Measurements from ENCODE around the gene MAP3K10. TPM values are rescaled to one million over a fixed set of nuclear protein-coding genes. Genes with fewer than 3 reads are reported as not detected.
A peak's percentile ranks its signal among the peaks of the same experiment; 100 is the strongest.
"Not testable (repeated sequence)": the region's sequence is repeated elsewhere in the genome, so short reads cannot be mapped to it uniquely, and the experiment has no call there.

Gene MAP3K10
- total RNA-seq, 1 donor from 2014 or later: 4.5 TPM

DNA sequence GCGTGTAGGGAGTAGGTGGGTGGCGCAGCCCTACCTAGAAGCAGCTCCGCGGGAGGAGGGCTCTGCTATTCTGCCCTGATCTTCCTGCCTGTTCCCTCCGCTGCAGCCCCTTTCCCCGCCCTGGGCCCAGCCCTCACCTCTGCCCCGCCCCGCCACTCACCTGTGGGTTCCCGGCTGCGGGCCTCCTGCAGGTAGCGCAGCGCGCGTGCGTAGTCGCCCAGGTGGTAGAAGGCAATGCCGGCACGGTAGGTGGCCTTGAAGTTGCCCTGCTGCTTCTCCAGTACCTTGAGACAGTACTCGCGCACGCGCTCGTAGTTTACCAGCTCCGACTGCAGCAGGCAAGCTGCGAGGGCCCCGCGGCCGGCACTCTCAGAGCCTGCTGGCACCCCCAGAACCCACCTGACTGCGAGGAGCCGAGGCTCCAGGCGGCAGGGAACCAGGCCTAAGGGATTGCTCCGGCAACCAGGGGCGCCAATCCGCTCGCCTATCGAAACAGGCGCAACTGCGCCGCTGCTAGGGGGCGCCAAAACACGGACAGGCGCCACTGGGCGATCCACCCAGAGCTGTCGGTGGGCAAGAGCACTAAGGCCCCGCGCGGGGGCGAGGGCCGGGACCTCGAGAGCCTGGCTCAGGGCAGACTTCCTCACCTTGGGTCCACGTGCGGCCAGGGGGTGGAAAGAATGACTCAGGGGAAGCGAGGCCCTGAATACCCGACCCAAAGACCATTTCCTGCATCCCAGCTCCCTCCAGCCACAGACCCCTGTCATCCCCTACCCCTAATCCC, 26.0 kb downstream of the MAP3K10 start:
- no peak for DNase-seq

- DNase-seq: no peak
Observed at GRCh38 chr19:40217934-40218890, 27.0 kb downstream of the MAP3K10 start, which contains the start of gene TTC9B. Gene TTC9B, minus strand, starts transcription at chr19:40218384. Its CDS starts 3 bp downstream, at chr19:40218381.

DNA sequence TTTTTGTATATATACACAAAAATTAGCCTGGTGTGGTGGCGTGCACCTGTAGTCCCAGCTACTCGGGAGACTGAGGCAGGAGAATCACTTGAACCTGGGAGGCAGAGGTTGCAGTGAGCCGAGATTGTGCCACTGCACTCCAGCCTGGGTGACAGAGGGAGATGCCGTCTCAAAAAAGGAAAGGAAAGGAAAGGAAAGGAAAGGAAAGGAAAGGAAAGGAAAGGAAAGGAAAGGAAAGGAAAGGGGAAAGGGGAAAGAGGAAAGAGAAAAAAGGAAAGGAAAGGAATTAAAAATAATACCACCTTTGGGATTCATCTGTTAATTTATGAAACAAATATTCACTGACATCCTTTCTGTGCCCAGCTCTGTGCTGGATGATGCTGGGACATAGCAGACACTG, 27.8 kb downstream of the MAP3K10 start:
- DNase-seq: not testable (repeated sequence)

DNA sequence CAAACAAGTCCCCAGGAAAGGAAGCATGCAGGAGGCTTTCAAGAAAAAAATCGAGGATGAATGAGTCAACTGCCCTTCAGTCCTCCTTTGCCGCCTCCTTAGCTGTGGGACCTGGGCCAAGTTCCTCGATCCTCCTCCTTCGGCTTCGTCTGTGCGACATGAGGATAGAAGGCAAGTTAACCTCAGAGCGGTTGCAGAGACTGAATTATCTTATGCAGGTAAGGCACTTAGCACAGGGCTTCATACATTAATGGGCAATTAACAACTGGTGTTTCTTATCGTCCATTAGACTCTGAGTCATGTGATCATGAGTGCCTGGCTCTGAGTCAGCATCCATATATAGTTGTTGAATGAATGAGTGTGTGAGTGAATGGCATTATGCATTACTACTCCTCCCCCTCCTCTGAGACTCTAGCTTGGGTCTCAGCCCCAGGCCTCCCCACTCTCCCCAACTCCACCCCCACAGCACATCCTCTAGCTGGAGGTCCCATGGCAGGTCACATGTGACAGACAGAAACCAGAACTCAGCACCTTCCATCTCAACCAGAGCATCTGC, 28.6 kb downstream of the MAP3K10 start:
- no peak for DNase-seq

DNA sequence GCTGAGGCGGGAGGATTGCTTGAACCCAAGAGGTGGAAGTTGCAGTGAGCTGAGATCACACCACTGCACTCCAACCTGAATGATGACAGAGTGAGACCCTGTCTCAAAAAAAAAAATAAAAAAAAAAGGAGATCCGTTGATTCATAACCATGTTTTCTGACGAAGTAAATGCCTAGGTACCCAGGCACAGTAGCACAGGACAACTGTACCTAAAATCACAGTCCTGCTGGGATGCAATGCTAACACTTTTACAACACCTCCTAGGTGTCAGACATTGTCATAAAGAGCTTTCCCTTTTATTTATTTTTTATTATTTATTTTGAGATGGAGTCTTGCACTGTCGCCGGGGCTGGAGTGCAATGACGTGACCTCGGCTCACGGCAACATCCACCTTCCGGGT, 29.4 kb downstream of the MAP3K10 start:
- DNase-seq: no peak

GRCh38 chr19:40221858-40222619, 30.8 kb downstream of the MAP3K10 start:
- DNase-seq: peak; percentile 84

GRCh38 chr19:40223135-40223822, 32.1 kb downstream of the MAP3K10 start:
- DNase-seq: no peak

DNA sequence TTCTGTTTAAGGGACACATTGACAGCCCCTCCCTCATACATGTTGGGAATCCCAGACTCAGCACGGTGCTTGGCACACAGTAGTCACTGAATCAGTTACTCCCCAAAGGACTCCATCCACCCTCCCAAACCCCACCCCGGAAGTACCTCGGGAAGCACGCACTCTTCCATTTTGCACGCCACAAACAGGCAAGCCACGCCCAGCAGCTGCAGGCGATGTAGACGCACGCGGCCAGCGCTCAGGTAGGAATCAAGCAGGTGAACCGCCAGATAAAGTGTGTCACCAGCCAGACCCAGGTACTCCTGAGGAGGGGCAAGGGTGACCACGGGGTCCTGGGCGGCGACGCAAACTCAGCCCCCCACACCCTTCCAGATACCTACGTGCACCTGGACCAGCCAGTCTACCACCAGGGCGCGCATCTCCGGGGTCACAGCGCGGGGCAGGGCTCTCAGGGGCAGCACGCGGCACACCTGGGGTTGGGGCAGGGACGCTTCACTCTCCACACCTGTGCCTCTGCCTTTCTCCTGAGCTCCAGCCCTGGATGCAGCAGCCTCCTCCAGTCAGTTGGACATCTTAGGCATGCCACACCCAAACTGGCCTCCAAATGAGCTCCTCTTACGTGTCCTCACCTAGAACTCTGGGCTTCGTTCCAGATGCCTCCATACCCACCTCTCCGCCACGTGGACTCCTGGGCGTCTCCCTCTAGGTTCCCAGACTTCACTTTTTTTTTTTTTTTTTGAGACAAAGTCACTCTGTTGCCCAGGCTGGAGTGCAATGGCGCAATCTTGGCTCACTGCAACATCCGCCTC, 33.3 kb downstream of the MAP3K10 start:
- DNase-seq: no peak

- DNase-seq: no peak
Observed at GRCh38 chr19:40225440-40226305, 34.4 kb downstream of the MAP3K10 start.

DNA sequence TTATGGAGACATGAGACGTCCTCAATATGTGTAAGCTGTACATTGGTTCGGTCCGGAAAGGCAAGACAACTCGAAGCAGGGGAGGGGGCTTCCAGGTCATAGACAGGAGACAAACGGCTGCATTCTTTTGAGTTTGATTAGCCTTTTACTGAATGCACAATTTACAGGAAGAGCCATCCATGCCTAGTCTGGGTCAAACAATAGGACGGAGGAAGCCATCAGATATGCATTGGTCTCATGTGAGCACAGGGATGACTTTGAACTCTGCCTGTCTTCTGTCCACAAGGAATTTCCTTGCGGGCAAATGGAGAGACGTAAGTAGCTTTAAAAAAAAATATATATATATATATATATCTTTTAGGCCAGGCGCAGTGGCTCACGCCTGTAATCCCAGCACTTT, 37.1 kb downstream of the MAP3K10 start:
- DNase-seq: no peak

GRCh38 chr19:40228863-40229262, 37.6 kb downstream of the MAP3K10 start:
- no peak for DNase-seq

GRCh38 chr19:40229484-40229883, 38.3 kb downstream of the MAP3K10 start:
- no peak for DNase-seq

- no peak for DNase-seq
Observed at GRCh38 chr19:40229926-40230417, 38.7 kb downstream of the MAP3K10 start.

- DNase-seq: no peak
Observed at GRCh38 chr19:40231057-40231456, 39.8 kb downstream of the MAP3K10 start.

DNA sequence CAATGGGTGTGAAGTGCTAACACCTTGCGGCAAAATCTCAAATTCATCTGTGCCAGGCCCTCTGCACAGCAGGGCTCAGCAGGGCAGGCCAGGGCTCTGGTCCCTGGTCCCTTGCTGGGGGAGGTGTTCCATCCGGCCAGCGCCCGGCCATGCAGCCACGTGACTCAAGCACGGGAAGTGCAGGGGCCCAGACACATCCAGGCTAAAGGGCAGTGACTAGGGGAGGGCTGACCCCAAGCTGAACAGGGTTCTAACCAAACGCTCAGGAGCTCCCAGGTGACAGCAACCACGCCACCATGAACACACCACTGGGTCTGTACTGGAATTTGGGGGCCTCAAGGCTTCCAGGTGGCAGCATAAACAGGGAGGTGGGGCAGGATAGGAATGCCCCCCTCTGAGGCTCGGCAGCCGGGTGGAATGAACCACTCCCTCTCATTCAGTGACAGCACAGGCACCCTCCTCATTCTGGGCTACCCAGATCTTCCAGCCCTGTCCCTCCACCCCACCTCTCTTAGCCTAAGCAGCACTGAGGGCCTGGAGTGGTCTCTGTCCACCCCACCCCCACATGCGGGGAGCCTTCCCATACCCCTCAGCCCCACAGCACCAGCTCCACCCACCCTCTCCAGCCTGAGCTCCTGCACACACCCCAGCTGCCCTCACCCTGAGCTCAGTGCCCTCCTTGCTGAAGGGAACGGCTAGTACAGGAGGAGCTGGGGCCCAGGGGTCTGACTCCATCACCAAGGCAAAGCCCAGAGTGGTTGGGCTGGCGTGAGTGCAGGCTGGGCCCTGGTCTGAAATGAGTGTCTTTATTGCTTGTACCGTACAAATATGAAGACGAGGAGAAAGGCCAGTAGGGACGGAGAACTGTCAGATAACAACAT, 40.6 kb downstream of the MAP3K10 start:
- DNase-seq: no peak

DNA sequence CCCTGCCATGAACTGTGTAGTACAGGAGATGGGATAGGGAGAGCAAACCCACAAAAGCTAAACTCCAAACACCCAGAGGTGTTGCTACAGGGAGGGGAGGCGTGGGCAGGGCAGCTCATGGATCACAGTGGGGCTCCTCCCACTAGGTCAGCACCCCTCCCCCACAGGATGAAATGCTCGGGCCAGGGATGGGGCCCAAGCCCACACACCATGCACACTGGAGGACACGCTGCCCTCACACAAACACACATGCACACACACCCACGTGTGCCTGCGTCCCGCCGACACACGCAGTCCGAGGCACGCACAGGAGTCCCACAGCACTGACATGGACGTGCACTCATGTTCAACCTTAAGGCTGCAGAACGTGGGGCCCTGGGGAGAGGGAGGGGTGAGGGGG, 41.3 kb downstream of the MAP3K10 start:
- no peak for DNase-seq

GRCh38 chr19:40232949-40233810, 42.0 kb downstream of the MAP3K10 start:
- DNase-seq: no peak

Data from skin of body (tissue), 2 donors.